Stimulated activated CD4-positive, alpha-beta T cell treated with anti-CD3 and anti-CD28 coated beads, Interleukin-15, amount 100 ng/mL, for 1 hour (primary cell): Measurements from ENCODE around the gene ITPR1.

Experiments
- DNase-seq, 2 donors: peaks; one replicate each; pipeline ENCODE4 v3.0.0-alpha.2; 2020; ENCODE audit warnings: low read depth in 1 of 2, low spot score in 1 of 2

The ITPR1 gene

DNA sequence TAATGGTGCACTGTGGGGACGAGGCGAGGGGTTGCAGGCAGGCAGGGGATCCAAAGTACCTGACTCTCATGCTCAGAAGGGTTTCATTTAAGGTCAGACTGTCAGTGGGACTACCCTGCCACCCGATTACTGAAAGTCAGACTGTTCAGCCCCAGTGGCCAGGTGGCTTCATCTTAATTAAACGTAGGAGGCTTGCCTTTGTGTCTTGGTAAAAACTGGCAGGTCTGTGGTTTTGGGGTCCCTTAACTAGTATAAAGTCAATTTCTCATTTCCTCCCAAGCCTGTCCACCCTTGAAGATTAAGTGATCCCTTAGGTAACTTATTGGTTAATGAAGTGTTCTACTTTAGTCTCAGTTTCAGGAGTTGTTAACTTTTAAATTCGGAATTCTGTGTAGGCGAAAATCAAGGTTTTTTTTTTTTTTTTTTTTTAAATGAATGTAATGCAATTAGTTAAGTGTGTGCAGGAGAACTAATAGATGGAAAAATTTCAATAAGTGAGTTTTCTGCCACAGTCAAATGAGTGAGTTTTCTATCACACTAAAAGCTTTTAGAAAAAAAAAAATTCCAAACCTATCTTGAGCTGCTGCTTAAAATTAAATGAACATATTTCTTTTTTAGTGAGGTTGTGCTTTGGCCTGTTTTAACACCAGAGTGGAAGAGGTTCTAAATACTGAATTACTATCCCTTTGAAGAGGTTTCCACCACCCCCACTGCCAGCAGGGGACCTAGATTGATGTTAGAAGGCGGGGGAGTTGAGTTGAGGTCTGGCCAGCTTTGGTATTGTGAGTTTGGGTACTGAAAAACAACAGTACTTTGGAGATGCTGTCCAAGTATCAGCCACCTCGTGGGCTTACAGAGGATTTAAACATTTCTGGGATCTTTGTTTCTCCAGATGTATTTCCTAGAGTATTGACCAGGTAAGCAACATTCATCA, 15.2 kb downstream of the ITPR1 start:
- DNase-seq, result no peak

DNA sequence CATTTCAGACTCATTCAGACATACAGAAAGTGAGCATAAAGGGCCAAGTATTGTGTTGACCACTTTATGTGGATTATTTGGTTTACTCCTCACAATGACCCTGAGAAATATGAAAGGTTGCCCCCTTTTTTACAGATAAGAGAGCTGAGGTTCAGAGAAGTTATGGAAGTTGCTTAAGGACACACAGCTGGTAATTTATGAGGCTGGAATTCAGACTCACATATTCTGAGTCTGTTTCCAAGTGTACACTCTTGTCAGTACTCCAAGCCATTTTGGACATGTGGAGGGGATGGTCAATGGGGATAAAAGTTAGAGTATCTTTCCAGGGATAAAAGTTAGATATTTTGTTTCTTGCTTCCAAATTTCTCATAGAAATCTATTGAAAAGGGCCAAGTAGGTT, 15.9 kb downstream of the ITPR1 start:
- no peak for DNase-seq

- no peak for DNase-seq
Observed at GRCh38 chr3:4509983-4510755, 17.0 kb downstream of the ITPR1 start.

DNA sequence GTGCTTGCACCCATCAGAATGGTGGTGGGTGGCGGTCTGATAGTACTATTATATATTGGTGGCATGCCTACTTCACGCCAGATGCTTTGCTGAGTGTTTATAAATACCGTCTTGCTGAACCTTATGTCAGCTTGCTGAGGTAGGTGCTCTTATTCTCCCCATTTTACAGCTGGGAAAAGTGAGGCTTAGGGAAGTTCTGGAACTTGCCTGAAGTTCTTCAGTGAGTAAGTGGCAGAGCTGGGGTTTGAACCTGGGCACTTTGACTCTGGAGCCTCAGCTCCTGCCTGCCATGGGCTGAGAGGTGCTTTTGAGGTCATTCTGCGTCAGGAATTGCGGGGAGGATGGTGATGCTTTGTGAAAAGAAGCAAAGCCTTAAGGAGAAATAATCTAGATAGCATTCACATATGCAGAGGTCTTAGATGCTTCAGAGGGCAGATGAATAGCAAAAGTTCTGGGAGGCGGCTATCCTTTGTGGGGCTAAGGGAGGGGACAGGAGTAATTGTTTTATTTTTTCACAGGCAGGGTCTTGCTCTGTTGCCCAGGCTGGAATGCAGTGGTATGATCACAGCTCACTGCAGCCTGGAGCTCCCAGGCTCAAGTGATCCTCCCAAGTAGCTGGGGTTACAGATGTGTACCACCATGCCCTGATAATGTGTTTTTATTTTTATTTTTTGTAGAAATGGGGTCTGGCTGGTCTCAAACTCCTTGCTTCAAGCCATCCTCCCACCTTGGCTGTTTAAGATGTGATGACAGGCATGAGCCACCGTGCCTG, 18.5 kb downstream of the ITPR1 start:
- no peak for DNase-seq

DNA sequence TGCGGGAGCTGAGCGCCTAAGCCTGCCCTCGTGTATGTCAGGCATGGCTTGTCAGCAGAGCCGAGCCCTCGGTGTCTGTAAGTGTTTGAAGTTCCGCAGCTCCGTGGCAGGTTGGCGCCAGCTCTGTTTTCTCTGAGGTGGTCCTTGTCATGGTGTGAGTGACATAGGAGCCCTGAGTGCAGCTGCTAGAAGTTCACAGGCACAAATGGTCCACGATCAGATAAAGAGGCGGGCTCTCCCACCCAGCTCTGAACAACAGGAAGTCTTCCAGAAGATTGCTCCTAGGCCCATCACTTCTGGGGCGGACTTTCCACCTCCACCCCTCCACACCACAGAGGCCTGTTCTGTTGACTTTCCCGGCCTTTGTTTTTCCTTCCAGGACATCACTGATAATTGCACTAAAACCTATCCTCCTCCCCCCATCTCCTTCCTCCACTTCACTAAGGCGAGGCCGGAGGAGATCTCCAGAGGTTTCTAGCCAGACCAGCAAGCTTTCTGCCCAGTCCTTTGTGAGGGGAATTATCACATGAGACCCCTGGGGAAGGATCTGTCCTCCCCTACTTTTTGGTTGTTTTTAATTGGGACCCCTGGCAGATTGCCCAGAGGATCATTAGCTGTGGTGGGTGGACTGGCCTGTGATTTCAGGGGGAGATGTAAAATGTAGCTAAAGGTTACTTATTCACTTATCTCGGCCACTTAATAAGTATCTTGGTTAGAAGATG, 19.9 kb downstream of the ITPR1 start:
- no peak for DNase-seq

DNA sequence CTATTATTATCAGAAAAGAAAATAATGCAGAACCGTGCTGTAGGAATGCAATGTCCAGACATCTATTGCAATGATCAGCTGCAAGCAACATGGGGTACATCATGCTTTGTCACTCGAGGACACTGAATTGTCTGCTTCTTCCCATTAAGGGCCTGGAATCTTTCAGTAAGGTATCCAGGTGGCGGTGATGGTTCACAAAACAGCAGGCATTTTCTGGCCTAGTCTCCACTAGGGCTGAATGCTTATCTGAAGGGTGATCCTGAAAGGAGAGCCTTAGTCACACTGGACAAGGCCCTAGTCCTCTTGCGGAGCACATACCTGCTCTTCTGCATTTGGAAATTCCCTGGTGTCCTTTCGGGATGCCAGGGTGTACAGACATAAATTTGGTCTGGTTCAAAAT, 21.2 kb downstream of the ITPR1 start:
- no peak for DNase-seq

DNA sequence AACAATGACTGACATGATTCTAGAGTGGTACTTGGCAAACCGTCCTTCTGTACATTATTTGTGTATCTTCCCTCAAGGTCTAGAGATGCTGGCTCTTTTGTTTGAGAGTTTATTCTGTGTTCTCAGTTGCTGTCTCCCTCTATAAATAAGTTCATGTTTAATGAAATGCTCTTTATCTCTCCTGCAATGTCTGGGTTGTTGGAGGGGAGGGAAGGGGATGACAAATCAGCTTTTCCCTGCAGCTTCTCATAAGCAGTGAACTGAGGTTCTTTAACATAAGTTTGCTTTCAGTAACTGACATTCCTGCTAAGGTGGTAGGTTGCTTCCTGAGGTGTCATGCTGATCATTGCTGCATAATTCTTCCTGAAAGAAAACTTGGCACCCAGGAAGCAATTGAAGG, 21.8 kb downstream of the ITPR1 start:
- DNase-seq, result no peak

DNA sequence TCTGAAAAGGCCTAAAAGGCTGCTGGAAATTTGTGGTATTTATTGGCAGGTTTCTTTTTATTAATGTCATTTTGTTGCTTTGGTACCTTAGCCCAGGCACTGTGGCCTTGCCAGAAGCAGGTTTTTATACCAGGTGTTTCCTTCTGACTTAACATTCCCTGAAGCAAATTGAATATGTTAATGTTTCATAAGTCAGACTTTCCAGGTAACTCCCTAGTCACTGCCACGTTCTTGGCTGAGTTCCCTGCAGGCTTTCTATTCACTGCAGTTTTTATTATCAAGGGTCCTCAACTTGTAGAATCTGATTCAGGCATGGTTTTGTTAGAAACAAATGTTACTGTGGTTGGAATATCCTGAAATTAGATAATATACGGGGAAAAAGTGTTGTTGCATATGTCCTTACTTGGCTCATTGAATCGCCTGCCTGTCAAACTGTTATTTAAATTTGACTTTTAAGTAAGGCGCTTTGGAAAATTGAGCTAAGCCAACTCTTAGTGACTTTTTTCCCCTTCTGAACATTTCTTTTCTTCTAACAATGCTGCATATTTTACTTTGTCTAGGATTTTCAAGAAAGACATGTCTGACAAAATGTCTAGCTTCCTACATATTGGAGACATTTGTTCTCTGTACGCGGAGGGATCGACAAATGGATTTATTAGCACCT, 22.9 kb downstream of the ITPR1 start:
- no peak for DNase-seq

GRCh38 chr3:4517093-4517492, 23.9 kb downstream of the ITPR1 start:
- DNase-seq, result no peak

- DNase-seq, result no peak
Observed at GRCh38 chr3:4517643-4518311, 24.6 kb downstream of the ITPR1 start.

DNA sequence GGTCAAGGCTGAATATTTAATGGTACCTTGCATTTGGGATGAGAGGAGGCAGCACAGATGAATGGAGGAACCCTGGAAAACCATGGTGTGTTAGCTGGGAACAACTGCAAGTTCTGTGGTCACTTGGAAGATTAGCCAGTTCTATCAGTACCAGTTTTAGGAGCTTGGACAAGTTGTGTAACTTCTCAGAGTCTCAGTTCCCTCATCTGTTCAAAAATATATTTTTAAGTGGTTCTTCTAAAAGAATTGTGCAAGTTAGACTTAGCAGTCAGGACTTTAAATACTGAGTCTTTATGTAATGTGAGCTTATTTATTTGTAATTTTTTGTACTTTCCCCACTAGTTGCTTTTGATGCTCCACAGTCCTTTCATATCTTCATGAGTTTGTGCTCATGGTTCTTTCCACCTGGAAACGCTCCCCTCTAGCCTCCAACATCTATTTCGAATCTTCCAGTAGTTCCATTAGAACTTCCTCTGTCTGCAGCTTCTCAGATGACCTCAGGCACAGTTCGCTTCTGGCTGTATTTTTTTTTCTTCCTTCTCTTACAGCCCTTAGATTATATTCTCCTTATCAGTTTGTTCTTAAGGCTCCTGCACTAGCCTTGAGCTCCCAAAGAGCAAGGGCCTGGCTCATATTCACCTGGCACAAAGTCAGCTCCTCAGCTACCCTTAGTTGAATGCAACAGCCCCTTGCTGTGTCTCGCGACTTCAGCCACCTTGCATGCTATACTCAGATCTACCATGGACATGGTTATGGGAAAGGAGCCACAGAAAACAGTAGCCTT, 27.1 kb downstream of the ITPR1 start:
- DNase-seq, result no peak

- DNase-seq, result no peak
Observed at GRCh38 chr3:4522947-4523346, 29.8 kb downstream of the ITPR1 start.

DNA sequence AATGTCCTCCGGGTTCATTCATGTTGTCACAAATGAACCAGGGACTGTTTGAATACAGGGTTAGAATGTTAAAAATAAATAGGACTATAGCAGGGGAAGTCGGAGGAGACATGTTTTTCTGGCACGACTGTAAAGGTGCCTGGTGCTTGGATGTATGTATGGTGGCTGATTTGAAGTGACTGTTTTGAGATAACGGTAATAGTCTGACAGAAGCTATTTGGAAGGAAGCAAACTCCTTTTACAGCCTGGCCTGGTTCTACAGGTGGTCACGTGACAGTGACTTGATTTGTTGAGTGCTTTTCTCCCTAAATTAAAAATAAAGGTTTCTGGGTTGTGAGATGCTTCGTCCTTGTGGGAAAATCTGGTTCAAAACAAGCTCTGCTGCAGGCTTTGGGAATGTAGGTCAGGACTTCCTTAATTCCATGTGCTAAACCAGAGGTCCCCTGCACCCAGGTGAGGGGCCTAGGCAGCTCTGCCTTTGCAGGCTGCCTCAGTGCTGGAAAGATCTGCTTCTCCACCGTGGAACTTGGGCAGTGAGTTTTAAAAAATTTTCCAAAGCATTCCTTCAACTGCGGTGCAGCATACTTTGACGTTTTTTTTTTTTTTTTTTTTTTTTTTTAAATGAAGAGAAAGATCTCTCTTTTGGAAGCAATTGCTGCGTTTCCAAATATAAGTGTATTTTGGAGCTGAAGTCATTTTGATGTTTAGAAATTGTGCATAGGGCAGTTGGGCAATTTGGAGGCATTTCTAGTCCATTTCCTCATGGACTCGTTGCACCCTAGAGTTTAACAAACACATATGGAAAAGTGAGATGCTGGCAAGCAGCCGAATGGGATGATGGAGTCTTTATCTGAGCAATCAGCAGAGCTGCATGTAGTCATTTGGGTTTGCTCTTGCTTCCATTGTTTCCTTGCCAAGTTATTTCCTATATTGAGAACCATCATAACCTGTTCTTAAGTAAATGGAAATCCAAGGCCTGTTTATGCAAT, 30.9 kb downstream of the ITPR1 start:
- no peak for DNase-seq

DNA sequence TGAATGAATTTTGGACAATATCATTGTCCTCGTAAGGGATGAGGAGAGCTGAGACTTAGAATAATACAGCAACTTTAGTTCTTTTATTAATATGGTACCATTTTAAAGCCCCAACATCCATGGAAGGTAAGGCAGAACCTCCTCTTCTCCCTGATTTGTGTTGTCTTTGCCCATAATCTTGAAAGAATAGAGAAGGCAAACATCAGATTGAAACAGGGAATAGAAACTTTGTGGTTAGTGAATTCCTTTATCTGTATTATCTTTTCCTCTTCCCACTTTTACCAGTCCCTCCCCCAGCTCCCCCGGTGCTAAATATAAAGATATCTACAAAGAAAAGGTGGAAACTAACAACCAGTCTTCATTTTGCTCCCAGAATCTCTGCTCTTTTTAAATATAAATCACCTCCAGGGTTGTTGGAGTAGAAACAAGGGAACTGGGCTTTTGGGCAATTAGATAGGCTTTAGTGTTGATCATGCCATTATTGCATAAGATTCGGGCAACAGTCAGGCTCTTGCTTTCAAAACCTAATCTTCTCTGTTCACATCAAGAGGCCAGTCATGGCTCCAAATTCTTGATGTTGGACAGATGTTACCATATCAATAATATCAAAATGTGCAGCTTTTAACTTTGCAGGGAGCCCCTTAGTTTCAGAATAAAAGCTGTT, 32.5 kb downstream of the ITPR1 start:
- DNase-seq, result no peak

- DNase-seq, result no peak
Observed at GRCh38 chr3:4528320-4528719, 35.2 kb downstream of the ITPR1 start.

DNA sequence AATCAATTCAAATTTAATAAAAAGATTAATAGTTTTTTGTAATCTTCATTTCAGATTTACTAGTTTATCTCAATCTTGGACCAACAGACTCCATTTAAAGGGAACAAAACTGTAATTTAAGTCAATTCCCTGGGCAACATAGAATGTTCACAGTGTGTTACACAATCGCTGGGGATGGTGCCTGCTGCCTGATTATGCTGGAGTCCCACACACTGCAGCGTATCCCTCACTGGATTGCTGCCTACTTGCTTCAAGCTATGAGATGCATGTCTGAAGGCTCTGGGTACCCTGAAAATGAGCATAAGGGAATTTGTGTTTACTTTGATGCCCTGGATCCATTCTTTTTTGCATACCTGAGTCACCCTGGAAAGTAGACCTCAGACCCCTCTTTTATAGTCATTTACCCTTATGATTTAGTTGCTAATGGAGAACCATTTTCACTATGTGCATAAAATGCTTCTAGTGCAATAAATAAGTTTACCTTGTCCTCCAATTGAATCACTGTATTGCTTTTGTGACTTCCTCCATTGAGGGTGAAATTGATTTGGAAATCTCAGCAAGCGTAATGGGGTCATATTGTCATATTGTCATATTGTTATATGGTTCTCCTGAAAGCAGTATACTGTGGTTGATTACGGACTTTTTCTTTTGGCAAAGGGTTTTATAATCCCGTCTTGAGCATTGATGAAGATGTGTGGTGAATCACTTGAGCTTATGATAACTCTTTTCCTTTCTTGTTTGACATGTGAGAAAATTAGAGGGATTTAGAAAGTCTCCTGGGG, 35.9 kb downstream of the ITPR1 start:
- DNase-seq, result no peak
